ENCODE measurements around the gene PCIF1. TPM values are rescaled to one million over a fixed set of nuclear protein-coding genes. Genes with fewer than 3 reads are reported as not detected.

Gene PCIF1
- total RNA-seq, 1 donor from 2014 or later: 9.5 TPM

DNA sequence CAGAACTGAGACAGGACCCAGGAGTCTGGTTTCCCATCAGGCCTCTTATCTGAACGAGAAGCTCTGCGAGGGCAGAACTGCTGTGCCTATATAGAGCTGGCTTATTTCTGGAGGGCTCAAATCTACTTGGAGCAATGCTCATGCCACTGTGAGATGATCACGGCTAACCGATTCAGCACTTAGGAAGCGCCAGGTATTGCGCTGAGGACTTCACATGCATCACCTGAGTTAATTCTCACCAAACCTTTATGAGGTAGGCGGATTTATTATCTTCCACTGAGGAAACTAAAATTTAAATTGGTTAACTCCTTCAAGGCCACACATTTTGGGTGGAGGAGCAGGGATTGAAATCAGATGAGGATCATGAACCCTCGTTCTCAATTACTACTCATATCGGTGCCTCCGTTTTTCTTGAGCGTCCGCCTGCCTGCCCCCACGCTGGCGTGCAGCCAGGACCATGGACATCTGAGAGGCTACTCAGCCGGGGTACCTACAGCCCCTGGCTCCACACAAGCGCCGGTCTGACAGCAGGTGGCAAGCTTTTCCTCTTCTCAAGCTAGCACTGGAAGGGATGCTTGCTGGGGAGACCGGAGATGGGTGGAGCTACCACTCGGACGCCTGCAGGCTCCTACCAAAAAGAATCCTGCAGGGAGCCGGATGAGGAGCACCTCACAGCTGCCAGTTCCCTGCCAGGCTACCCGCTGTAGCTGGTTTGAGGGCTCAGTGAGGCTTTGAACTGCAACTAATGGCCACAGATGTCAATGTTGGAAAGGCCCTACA is 1.0 kb upstream of the PCIF1 start:
- peaks cover 21% of the 10 kb centered on the region for H3K4me1 ChIP-seq
- DNase-seq (ENCODE audit: low spot score): peak; percentile 89
- no peak overlapping the region for H2AFZ ChIP-seq (replicated peaks)
- H3K79me2 ChIP-seq (ENCODE audit: low read depth): peaks cover 53% of the 10 kb centered on the region
- peaks cover 44% of the 10 kb centered on the region for H3F3A ChIP-seq (ENCODE audit: low read depth)
- Mint-ChIP-seq H3K27ac (peak overlapping the region; percentile 99), H3K27me3 (ENCODE audit: insufficient read depth, low read depth) (peaks cover 5% of the 10 kb centered on the region), H3K36me3 (peaks cover 8% of the 10 kb centered on the region), H3K9me3 (no peaks in the 10 kb centered on the region), H3K4me1 (peaks cover 29% of the 10 kb centered on the region), H3K4me3 (peak overlapping the region; percentile 95)
- peak overlapping the region; percentile 99 for H3K4me3 ChIP-seq
- TF ChIP-seq EZH2phosphoT487 (IDR thresholded peaks at IDR 0.05) (no peak), EZH2 (IDR thresholded peaks at IDR 0.05) (no peak)
- TF ChIP-seq, protein P1, sequence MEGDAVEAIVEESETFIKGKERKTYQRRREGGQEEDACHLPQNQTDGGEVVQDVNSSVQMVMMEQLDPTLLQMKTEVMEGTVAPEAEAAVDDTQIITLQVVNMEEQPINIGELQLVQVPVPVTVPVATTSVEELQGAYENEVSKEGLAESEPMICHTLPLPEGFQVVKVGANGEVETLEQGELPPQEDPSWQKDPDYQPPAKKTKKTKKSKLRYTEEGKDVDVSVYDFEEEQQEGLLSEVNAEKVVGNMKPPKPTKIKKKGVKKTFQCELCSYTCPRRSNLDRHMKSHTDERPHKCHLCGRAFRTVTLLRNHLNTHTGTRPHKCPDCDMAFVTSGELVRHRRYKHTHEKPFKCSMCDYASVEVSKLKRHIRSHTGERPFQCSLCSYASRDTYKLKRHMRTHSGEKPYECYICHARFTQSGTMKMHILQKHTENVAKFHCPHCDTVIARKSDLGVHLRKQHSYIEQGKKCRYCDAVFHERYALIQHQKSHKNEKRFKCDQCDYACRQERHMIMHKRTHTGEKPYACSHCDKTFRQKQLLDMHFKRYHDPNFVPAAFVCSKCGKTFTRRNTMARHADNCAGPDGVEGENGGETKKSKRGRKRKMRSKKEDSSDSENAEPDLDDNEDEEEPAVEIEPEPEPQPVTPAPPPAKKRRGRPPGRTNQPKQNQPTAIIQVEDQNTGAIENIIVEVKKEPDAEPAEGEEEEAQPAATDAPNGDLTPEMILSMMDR (IDR thresholded peaks at IDR 0.05): peak; percentile 21
- peak overlapping the region; percentile 100 for H3K9ac ChIP-seq
- H4K20me1 ChIP-seq (ENCODE audit: low read depth): peaks cover 36% of the 10 kb centered on the region
- H3K36me3 ChIP-seq: no peaks in the 10 kb centered on the region
- peak overlapping the region; percentile 100 for H3K27ac ChIP-seq
- no peaks in the 10 kb centered on the region for H3K27me3 ChIP-seq
- H3K4me2 ChIP-seq: peak overlapping the region; percentile 90
- H3K9me3 ChIP-seq (ENCODE audit: low read depth): no peaks in the 10 kb centered on the region

DNA sequence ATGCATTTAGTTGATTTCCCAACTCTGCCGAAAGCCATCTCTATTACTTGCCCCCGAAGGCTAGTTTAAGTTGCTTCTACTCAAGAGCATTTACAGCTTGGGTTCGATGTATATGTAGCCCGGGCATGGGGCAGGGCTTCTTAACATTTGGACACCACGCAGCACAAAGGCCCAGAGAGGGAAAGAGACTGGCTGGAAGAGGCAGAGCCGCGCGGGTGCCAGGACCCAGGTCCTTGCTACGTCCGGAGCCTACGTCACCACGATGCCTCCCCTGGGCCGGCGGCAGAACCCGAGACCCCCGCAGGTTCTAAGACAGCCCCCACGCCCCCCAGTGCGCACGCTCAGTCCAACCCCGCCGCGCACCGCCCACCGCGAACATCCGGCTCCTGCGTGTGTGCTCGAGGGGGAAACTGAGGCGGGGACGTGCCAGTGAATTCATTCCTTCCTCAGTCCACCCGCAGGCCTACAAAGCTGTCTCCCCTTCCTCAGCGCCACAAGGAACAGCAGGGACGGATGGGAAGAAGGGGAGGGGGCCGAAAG is 367 bp upstream of the PCIF1 start:
- H3K4me3 ChIP-seq: peak overlapping the region; percentile 99
- H3K4me2 ChIP-seq: peak overlapping the region; percentile 90
- H3K36me3 ChIP-seq: no peaks in the 10 kb centered on the region
- peaks cover 12% of the 10 kb centered on the region for H3K36me3 Mint-ChIP-seq
- peak overlapping the region; percentile 95 for H3K4me3 Mint-ChIP-seq
- DNase-seq (ENCODE audit: low spot score): peak; percentile 72
- no peaks in the 10 kb centered on the region for H3K27me3 ChIP-seq
- peak overlapping the region; percentile 99 for H3K27ac Mint-ChIP-seq
- H4K20me1 ChIP-seq (ENCODE audit: low read depth): peaks cover 37% of the 10 kb centered on the region
- TF ChIP-seq EZH2phosphoT487 (IDR thresholded peaks at IDR 0.05): no peak
- TF ChIP-seq EZH2 (IDR thresholded peaks at IDR 0.05): no peak
- TF ChIP-seq, protein P1 (IDR thresholded peaks at IDR 0.05): no peak
- peak overlapping the region; percentile 92 for H2AFZ ChIP-seq (replicated peaks)
- H3K4me1 Mint-ChIP-seq: peaks cover 29% of the 10 kb centered on the region
- H3K27me3 Mint-ChIP-seq (ENCODE audit: insufficient read depth, low read depth): peaks cover 5% of the 10 kb centered on the region
- peaks cover 21% of the 10 kb centered on the region for H3K4me1 ChIP-seq
- H3F3A ChIP-seq (ENCODE audit: low read depth): peaks cover 47% of the 10 kb centered on the region
- peak overlapping the region; percentile 100 for H3K9ac ChIP-seq
- H3K9me3 Mint-ChIP-seq: no peaks in the 10 kb centered on the region
- H3K27ac ChIP-seq: peak overlapping the region; percentile 100
- H3K79me2 ChIP-seq (ENCODE audit: low read depth): peaks cover 53% of the 10 kb centered on the region
- no peaks in the 10 kb centered on the region for H3K9me3 ChIP-seq (ENCODE audit: low read depth)

DNA sequence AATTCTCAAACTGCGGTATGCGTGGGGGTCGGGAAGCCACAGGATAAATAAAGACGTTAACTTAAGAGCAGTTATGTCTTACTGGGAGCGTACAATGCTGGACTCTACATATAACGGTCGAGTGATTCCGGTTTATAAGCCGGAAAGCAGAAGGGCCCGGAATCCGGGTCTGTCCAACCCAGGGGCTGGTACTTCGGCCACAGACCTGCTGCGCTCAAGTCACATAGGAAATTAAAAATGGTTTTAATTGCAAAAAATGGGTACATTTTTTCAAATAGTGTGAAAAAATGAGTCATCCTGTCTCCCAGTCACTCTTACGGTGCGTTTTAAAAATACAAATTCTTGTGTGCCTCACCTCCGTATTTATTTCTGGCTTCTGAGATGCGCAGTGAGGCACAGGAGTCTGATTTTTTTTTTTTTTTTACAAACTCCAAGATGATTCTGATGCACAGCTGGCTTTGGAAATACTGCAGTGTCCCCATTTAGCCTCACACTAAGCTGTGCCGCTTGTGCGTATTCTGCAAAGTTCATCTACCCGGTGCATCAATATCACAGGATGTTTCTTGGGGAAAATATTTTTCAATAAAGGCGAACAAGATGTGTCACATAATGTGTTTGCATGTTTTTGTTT is 1.0 kb downstream of the PCIF1 start:
- Histone ChIP-seq H3K36me3 (no peaks in the 10 kb centered on the region), H3K4me3 (peak overlapping the region; percentile 99), H3K4me1 (peaks cover 21% of the 10 kb centered on the region), H3K9ac (peak overlapping the region; percentile 57), H3K27ac (no peak overlapping the region), H3K9me3 (ENCODE audit: low read depth) (no peaks in the 10 kb centered on the region), H3F3A (ENCODE audit: low read depth) (peaks cover 43% of the 10 kb centered on the region), H3K27me3 (no peaks in the 10 kb centered on the region), H2AFZ (replicated peaks) (peak overlapping the region; percentile 42), H4K20me1 (ENCODE audit: low read depth) (peaks cover 37% of the 10 kb centered on the region), H3K4me2 (peak overlapping the region; percentile 84), H3K79me2 (ENCODE audit: low read depth) (peaks cover 53% of the 10 kb centered on the region)
- Mint-ChIP-seq H3K27ac (peak overlapping the region; percentile 69), H3K36me3 (peaks cover 20% of the 10 kb centered on the region), H3K27me3 (ENCODE audit: insufficient read depth, low read depth) (peaks cover 5% of the 10 kb centered on the region), H3K4me3 (peak overlapping the region; percentile 91), H3K4me1 (peaks cover 29% of the 10 kb centered on the region), H3K9me3 (no peaks in the 10 kb centered on the region)
- no peak for DNase-seq (ENCODE audit: low spot score)
- TF ChIP-seq, protein P1 (IDR thresholded peaks at IDR 0.05): no peak
